VCaP (cell line): ENCODE results near the gene FBXL19.
A peak's percentile ranks its signal among the peaks of the same experiment; 100 is the strongest.

Experiments used
- H3K27ac ChIP-seq: fragments of 450-650 bp; 2 replicates; pipeline ENCODE4 v1.5.1; 2017
- CTCF ChIP-seq: fragments of 450-650 bp; conservative IDR thresholded peaks from 2 replicates; pipeline ENCODE4 v1.5.1; 2017; ENCODE audit warnings: mild to moderate bottlenecking, moderate library complexity

FBXL19 gene

DNA sequence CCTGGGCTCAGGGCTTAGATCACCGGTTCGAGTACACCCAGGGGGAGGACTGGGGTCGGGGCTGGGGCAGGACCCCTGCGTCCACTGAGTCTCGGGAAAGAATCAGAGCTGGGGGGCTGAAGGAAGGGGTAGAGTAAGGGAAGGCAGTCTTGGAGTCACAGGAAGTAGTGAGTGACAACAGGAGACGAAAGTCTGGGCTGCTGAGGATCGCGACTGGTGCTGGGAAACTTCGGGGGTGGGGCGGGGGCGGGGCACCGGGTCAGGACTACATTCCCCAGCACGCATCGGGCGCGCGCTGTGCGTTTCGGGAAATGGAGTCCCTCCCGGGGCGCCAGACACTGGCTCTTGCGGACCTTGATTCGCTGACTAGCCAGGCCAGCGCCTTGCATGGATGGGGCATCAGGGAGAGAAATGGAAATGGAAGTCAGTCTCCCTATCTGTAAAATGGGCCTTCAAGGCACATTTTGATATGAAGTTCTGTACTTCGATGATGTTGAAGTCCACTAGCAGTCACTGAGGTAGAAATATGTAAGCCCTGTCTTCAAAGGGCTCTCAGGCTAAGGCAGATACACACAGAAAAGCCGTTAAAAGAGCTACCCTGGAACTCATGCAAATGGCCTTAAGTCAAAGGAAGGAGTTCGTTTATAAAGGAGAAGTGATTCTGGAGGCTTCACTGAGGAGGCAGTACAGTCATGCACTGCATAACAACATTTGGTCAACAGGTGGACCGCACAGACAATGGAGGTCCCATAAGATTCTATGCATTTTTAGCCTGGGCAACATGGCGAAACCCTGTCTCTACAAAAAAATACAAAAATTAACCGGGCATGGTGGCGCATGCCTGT is 26.3 kb upstream of the FBXL19 start:
- H3K27ac ChIP-seq, result no peak overlapping the region
- TF ChIP-seq CTCF, result no peak

- no peak overlapping the region for H3K27ac ChIP-seq
- no peak for TF ChIP-seq CTCF
These were observed 23.6 kb upstream of the FBXL19 start for GRCh38 chr16:30899794-30900193.

- no peak for TF ChIP-seq CTCF
These were observed 22.8 kb upstream of the FBXL19 start for GRCh38 chr16:30900588-30900987.

DNA sequence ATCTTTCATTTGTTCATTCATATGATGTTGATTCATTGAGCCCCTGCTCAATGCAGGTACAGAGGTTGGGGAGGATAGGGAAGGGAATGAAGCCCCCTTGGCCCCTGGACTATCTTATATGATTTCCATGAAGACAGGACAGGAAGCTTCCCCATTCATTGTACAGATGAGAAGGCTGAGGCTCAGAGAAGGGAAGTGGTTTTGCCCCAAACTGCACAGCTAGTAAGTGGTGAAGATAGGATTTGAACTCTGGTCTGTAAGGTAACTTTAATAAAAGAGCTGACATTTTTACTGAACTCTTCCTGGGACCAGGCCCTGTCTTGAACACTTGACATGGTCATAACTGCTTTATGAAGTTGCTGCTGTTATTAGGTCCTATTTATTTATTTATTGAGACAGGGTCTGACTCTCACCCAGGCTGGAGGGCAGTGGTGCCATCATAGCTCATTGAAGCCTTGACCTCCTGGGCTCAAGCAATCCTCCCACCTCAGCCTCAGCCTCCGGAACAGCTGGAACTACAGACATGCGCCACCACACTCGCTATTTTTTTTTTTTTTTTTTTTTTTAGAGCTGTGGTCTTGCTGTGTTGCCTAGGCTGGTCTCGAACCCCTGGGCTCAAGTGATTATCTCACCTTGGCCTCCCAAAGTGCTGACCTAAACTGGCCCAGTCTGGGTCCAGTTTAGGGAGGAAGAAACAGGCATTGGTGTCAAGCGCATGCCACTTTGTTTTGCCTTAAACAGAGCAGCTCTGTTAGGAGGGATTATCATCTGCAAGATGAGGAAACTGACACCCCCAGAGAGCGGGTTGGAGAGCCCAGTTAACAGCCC is 22.0 kb upstream of the FBXL19 start:
- H3K27ac ChIP-seq, result peak overlapping the region; percentile 80
- TF ChIP-seq CTCF, result no peak

More at GRCh38 chr16:30900588-30900987, 22.8 kb upstream of the FBXL19 start:
- no peak overlapping the region for H3K27ac ChIP-seq

GRCh38 chr16:30902029-30902972 is 21.1 kb upstream of the FBXL19 start:
- peak overlapping the region; percentile 80 for H3K27ac ChIP-seq
- peak; percentile 76 for TF ChIP-seq CTCF

- TF ChIP-seq CTCF, result no peak
- no peak overlapping the region; the same call in 1 of the 2 replicates for H3K27ac ChIP-seq
These were observed 20.4 kb upstream of the FBXL19 start for GRCh38 chr16:30903002-30903401.
